ENCODE data around the gene IRF6. TPM values are rescaled to one million over a fixed set of nuclear protein-coding genes. Genes with fewer than 3 reads are reported as not detected.

IRF6 gene
- total RNA-seq, 1 experiment from 2014 or later: 27.3 TPM

DNA sequence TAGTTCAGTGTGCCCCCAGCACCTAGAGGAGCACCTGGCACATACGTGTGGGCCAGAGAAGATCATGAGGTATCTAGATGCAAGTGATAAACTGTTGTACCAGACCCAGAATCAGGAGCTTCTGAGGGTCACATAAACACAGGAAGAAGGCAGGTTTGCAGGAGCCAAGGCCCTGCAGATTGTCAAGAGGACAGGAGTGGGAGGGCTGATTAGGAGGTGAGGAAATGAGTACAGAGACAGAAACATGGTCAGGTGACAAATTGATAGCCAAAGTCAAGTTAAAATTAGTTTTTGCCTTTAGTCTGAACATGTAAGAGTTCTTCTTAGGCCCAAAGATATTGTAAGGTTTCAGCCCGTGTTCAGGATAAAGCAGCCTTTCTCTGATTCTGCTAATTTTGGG is 64.1 kb downstream of the IRF6 start:
- Mint-ChIP-seq H3K4me3 (ENCODE audit: unreplicated experiment) (no peak overlapping the region), H3K27ac (ENCODE audit: unreplicated experiment) (no peak overlapping the region), H3K4me1 (ENCODE audit: low read depth, unreplicated experiment) (peaks cover 9% of the 10 kb centered on the region), H3K36me3 (ENCODE audit: insufficient read depth, unreplicated experiment) (no peaks in the 10 kb centered on the region), H3K27me3 (ENCODE audit: insufficient read depth, unreplicated experiment) (peaks cover 5% of the 10 kb centered on the region), H3K9me3 (ENCODE audit: unreplicated experiment) (no peaks in the 10 kb centered on the region)
- ChIA-PET POLR2A (no interaction called here), CTCF (no interaction called here)
- H3K9me3 ChIP-seq: no peaks in the 10 kb centered on the region
- intact Hi-C loops (cut with micrococcal nuclease; ENCODE audit: unreplicated experiment): no loop called here
- H3K36me3 ChIP-seq (ENCODE audit: control insufficient read depth, insufficient read depth, low read length): no peaks in the 10 kb centered on the region
- TF ChIP-seq, protein P1, sequence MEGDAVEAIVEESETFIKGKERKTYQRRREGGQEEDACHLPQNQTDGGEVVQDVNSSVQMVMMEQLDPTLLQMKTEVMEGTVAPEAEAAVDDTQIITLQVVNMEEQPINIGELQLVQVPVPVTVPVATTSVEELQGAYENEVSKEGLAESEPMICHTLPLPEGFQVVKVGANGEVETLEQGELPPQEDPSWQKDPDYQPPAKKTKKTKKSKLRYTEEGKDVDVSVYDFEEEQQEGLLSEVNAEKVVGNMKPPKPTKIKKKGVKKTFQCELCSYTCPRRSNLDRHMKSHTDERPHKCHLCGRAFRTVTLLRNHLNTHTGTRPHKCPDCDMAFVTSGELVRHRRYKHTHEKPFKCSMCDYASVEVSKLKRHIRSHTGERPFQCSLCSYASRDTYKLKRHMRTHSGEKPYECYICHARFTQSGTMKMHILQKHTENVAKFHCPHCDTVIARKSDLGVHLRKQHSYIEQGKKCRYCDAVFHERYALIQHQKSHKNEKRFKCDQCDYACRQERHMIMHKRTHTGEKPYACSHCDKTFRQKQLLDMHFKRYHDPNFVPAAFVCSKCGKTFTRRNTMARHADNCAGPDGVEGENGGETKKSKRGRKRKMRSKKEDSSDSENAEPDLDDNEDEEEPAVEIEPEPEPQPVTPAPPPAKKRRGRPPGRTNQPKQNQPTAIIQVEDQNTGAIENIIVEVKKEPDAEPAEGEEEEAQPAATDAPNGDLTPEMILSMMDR (IDR thresholded peaks at IDR 0.05; ENCODE audit: insufficient read depth in 1 of 2, low read depth in 1 of 2, low read length in 1 of 2, severe bottlenecking in 1 of 2, unreplicated experiment in 1 of 2): no peak
- no peak overlapping the region for H3K4me3 ChIP-seq (ENCODE audit: low read depth, low read length)
- H3K27me3 ChIP-seq (replicated peaks; ENCODE audit: control insufficient read depth, insufficient read depth, low read length): no peaks in the 10 kb centered on the region
- DNase-seq: no peak
- peaks cover 8% of the 10 kb centered on the region for H3K4me1 ChIP-seq
- BruUV-seq (replicated peaks): no TSS peak

DNA sequence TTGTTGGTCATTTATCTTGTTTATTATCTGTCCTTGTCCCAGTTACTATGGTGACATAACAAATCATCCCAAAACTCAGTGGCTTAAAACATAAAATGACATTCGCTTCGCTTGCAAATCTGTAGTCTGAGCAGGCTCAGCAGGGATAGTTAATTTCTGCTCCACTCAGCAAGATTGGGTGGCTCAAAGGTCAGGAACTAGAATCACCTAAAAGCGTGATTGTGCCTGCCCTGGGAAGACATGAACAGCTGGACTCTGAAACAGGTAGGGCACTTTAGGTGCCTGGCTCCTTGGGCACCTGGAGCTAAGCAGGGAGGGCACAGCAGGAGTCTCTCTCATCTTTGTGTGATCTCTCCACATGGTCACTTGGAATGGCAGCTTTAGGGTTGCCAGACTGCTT is 64.7 kb downstream of the IRF6 start:
- TF ChIP-seq, protein P1 (IDR thresholded peaks at IDR 0.05; ENCODE audit: insufficient read depth in 1 of 2, low read depth in 1 of 2, low read length in 1 of 2, severe bottlenecking in 1 of 2, unreplicated experiment in 1 of 2): no peak
- H3K27ac Mint-ChIP-seq (ENCODE audit: unreplicated experiment): no peak overlapping the region
- BruUV-seq (replicated peaks): no TSS peak
- Histone ChIP-seq H3K4me1 (peaks cover under 1% of the 10 kb centered on the region), H3K36me3 (ENCODE audit: control insufficient read depth, insufficient read depth, low read length) (no peaks in the 10 kb centered on the region), H3K27me3 (replicated peaks; ENCODE audit: control insufficient read depth, insufficient read depth, low read length) (no peaks in the 10 kb centered on the region), H3K4me3 (ENCODE audit: low read depth, low read length) (no peak overlapping the region), H3K9me3 (no peaks in the 10 kb centered on the region)
- no peaks in the 10 kb centered on the region for H3K36me3 Mint-ChIP-seq (ENCODE audit: insufficient read depth, unreplicated experiment)
- POLR2A ChIA-PET: no interaction called here
- H3K4me1 Mint-ChIP-seq (ENCODE audit: low read depth, unreplicated experiment): peaks cover 3% of the 10 kb centered on the region
- CTCF ChIA-PET: no interaction called here
- DNase-seq: no peak
- intact Hi-C loops (cut with micrococcal nuclease; ENCODE audit: unreplicated experiment): no loop called here
- H3K27me3 Mint-ChIP-seq (ENCODE audit: insufficient read depth, unreplicated experiment): peaks cover 5% of the 10 kb centered on the region
- no peak overlapping the region for H3K4me3 Mint-ChIP-seq (ENCODE audit: unreplicated experiment)
- H3K9me3 Mint-ChIP-seq (ENCODE audit: unreplicated experiment): no peaks in the 10 kb centered on the region

DNA sequence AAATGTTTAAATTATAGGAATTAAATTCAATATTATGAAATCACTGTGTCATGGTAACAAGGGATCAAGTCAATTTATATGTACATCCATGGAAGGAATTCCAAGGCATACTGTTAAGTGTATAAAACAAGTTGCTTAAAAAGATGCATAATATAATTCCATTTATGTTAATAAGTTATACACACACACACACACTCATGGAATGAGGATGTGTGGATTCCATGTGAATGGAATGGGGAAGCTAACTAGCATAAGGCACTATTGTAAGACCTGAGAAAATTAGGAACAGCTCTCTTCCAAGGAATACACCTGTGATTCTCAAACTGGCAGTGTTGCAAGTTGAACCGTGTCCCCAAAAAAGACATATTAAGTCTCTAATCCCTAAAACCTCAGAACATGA is 67.7 kb downstream of the IRF6 start:
- Mint-ChIP-seq H3K4me1 (ENCODE audit: low read depth, unreplicated experiment) (no peaks in the 10 kb centered on the region), H3K9me3 (ENCODE audit: unreplicated experiment) (no peaks in the 10 kb centered on the region), H3K4me3 (ENCODE audit: unreplicated experiment) (no peak overlapping the region), H3K36me3 (ENCODE audit: insufficient read depth, unreplicated experiment) (no peaks in the 10 kb centered on the region), H3K27ac (ENCODE audit: unreplicated experiment) (no peak overlapping the region), H3K27me3 (ENCODE audit: insufficient read depth, unreplicated experiment) (peaks cover 9% of the 10 kb centered on the region)
- no peaks in the 10 kb centered on the region for H3K9me3 ChIP-seq
- H3K4me1 ChIP-seq: no peaks in the 10 kb centered on the region
- no peak overlapping the region for H3K4me3 ChIP-seq (ENCODE audit: low read depth, low read length)
- H3K27me3 ChIP-seq (replicated peaks; ENCODE audit: control insufficient read depth, insufficient read depth, low read length): no peaks in the 10 kb centered on the region
- no peaks in the 10 kb centered on the region for H3K36me3 ChIP-seq (ENCODE audit: control insufficient read depth, insufficient read depth, low read length)
- POLR2A ChIA-PET: no interaction called here
- intact Hi-C loops (cut with micrococcal nuclease; ENCODE audit: unreplicated experiment): no loop called here
- BruUV-seq (replicated peaks): no TSS peak
- TF ChIP-seq, protein P1 (IDR thresholded peaks at IDR 0.05; ENCODE audit: insufficient read depth in 1 of 2, low read depth in 1 of 2, low read length in 1 of 2, severe bottlenecking in 1 of 2, unreplicated experiment in 1 of 2): no peak
- no peak for DNase-seq
- CTCF ChIA-PET: no interaction called here
